COLO668 (cell line): ENCODE measurements around the gene ARL15.

Experiments
- DNase-seq: peaks from one replicate; lab custom pipeline; 2025; ENCODE audit not compliant: unreplicated experiment; lab: John Stamatoyannopoulos, UW

Gene ARL15

DNA sequence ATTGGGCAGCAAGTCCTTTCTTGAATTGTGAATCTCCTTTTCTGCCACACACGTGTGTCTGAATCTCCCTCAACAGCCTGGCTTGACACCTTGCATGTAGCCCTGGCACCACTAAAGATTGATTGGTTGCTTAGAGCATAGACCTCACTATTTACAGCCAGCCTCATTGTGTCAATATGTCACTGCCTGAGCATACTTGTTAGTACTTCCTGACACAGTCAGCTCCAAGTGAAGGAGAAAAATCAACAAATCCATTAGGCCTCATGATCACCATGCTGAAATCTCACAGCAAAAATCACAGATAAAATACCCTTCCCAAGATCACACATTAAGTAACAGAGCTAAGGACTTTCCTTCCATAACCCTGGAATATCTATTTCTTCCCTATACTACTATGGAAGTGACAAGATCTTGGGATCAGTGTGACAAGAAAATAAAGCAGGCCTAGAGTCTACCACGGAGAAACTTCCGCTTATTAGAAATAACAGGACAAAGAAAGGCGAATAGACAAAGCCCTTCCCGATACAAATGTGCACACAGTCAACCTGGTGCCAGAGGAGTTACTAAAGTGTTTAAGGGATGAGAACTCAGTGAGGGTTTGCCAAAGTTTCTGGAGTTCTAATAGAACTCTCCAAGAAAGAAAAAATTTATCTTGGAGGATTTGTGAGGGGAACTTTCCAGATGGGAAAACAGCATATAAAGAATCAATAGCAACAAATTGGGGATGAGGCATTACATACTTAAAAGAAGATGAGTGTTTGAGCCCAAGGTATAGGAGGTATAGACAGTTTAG, 5.6 kb upstream of the ARL15 start:
- peak; percentile 6 for DNase-seq

DNA sequence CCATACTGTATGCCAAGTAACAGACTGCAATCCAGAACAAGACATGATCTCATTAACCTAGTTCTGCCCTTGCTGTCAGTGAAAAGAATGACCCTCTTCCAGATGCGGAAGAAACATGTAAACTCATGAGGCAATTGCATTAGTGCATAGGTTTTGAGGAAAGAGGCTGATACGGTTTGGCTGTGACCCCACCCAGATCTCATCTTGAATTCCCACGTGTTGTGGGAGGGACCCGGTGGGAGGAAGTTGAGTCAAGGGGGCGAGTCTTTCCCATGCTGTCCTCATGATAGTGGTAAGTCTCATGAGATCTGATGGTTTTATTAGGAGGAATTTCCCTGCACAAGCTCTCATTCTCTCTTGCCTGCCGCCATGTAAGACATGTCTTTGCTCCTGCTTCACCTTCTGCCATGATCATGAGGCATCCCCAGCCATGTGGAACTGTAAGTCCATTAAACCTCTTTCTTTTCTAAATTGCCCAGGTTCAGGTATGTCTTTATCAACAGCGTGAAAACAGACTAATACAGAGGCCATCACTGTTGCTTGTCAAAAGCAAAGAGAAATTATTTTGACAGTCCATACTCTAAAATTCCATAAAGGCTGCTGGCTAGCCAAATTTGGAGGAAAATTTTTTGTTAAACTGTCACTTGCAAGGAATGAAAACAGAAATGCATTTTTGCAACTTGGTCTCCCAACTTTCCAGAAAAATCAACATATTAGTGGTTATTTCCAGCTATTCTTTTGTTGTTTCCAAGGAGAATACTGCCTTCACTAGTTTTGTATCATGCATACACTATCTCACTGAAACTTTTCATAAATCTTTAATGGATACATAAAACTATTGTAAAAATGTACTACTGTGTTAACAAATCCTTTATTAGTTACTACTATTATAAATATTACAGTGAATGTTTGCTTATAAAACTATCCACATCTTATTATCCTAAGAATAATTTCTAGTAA, 3.2 kb upstream of the ARL15 start:
- no peak for DNase-seq

DNA sequence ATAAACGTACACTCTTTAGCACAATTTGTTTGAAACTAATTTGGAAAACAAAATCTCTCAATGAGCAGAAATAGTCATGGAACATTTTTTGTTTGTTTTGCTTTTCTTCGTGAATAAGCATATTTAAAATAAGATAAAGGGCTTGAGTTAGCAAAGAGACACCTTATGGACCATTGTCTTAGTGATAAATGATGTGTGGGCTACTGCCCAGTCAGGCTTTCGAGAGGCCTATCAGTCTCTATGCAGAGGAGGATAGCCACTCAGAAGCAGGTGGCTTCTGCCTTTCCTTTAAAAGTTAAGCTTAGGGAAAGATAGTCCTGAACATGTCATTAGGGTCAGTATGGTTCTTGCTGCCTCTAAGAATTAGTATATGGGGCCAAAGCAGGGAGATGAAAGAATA, 2.1 kb upstream of the ARL15 start:
- DNase-seq = no peak

DNA sequence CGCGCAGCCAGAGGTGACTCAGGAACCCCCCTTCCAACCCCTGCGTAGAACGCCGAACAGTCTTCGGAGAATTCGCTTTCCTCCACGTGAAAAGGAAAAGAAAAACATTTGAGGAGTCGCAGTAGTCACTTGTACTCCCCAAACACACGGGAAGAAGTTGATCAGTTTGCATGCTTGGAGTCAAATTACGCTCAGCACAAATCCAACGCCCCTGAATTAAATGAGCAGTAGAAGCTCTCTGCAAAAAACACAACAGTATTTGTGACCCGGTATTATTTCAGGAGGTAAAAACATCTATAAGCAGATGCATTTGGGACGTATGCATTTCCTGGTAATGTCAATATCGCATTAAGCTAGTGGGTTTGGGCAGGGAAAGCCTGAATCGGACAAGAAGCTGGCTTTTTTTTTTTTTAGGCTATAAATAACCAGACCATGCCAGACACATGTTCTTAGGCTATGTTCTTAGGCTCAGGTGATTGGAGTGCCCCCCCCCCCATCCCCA, 854 bp upstream of the ARL15 start:
- no peak for DNase-seq

DNA sequence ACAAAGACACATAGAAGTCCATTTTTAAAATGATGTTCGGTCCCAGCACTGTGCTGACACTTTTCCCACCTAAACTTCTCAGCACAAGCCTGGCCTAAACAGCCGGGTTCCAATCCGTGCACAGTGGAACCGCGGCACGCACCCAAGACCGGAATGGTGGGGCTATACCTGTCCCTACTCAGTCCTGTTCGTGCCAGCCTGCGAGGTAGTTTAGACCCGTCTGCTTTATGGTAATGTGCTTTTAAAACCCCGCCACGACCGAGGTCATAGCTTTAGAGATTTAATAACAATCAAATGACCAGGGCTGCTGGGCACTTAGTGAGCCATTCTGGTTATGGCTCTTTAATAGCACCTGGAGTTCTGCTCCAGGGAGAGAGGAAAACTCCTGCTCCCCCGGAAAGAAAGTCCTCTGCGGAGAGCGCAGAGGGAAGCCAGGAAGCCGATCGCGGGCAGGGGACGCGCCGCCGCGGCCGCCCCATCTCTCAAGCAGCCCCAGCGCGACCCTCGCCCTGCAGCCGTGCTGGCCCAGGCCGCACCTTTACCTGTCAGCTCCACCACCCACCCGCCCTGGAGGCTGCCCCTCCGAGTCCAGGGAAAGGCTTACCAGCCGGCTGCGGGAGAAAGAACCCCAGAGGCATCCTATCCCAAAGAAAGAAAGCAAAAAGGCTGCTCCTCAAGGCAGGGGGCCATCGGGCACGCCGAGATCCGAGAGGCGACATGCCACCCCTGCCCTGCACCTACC, 511 bp downstream of the ARL15 start:
- DNase-seq = peak; percentile 49

DNA sequence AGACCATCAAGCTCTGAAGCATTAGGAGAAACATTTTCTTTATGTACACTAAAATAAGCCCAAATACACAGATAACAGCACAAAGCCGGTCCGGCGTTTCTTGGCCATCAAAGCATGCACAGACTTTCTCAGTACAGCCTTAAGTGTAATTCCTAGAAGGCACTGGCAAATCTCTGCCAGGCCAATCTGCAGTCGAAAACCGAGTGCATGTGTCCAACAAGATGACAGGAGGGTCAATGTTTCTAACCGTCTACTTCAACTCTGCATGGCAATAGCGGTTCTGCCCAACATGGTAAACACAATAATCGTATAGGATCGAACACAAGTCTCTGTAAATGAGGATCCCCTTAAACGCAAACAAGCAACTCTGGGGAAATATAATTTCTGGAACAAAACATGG, 1.1 kb downstream of the ARL15 start:
- DNase-seq = no peak

DNA sequence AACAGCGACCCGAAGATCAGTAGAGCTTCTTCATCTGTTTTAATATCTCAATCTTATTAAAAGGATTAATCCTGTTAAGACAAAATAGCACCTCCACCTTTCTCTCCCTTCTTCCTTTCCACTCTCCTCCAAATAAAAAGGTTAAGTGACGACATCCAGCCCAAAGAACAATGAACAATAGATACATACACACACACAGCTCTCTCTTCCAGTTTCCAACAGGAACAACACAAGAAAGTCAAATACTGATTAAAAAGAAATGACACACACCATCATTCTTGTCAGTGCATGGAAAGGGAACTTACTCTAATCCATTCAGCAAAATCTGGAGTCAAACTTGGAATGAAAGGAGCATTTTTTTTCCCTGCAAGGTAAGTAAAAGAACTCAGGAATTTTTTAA, 2.8 kb downstream of the ARL15 start:
- no peak for DNase-seq

DNA sequence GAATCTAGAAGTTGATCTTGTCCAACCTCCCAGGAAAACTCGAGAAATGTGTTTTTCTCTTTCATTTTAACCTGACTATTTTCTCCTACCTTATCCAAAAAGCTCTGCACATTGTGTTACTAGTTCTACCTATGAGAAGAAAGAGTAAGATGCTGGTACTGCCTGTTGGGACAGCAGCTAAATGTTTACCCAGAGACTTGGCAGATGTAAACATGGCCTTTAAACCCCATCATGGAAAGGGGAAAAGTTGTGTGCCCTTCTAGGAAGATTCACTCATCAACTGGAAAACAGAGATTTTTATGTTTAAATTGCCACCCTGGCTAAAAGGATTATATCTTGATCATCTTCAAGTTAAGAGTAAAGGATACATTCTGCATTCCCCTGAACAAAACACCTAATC, 3.5 kb downstream of the ARL15 start:
- DNase-seq = no peak

DNA sequence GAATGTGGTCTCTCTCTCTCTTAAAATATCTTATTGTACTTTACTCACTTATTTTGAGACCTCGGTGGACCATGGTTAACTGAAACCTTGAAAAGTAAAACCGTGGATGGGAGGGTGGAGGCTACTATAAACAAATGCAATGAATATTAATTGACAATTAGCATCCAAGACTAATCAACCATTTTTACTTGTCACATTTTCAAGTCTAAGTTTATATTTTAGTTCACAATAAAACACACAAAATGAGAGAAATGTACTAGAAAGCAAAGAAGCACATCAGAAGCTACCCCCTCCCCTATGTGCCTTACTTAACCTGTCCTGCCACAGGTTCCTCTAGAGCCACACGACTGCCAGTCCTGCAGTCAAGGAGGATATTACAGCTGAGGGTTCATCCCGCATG, 4.6 kb downstream of the ARL15 start:
- no peak for DNase-seq

DNA sequence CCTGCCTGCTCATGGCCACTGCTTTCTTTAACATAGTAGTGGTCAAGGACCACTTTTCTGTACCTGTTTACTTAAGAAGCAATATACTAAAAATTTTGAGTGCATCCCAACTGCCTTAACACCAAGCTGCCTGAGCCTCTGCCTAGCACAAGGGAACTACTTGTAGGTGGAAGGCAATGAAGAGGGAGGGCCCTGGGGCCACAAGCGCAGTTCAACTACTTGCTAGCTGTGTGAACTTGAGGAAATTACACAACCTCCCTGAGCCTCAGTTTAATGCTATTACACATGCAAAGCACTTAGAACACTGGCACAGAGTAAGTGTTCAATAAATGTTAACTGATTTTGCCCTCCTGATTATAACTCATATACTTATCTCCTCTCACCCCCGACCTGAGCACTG, 6.3 kb downstream of the ARL15 start:
- DNase-seq = no peak

DNA sequence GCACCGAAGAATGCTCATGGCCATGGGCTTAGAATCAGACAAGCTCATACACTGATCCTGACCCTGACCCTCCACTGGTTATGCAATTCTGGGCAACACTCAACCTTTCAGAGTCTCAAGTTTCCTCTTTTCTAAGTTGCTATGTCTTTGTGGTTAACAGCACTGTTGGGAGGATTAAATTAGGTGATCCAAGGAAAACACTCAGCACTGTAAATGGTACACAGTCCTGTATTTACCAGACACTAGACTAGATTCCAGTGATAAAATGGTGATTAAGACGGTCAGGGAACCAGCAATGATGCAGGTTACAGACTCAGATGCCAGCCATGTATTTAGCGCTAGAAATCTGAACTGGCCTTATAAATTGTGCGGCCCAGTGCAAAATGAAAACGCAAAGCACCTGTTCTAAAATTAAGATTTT, 8.1 kb downstream of the ARL15 start:
- no peak for DNase-seq

DNA sequence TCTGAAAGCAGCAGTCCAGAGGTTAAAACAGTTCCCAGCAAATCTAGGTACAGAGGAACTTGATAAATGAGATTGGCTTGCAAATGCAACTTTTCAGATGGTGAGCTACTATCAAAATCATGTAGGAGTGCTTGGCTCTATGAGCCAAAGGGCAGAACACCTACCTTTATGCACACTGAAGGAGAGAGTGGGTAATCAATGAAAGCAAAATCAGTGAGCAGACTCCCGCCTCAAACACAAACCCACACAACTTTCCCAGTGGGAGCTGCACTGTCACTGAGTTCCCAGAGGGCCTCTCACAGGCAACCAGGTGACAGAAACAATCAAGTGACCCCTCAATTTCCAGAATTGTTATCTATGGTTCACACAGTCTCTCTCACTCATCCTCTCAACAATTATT, 8.5 kb downstream of the ARL15 start:
- DNase-seq = no peak

DNA sequence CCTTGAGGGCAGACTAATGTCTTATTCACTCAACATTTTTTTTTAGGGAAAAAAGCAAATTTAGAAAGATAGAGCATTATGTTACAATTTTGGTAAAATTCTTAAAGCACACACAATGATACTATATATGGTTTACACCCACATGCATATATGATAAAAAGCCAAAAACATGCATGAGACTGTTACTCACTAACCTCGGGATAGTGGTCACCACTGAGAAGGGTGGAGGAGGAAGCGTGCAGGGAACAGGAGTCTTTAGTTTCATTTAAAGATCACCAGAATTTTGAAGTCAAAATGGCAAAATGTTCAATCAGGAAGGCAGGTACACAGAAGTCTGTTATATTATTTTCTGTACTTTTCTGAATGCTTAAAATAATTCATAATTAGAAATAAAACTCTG, 9.2 kb downstream of the ARL15 start:
- DNase-seq = no peak

DNA sequence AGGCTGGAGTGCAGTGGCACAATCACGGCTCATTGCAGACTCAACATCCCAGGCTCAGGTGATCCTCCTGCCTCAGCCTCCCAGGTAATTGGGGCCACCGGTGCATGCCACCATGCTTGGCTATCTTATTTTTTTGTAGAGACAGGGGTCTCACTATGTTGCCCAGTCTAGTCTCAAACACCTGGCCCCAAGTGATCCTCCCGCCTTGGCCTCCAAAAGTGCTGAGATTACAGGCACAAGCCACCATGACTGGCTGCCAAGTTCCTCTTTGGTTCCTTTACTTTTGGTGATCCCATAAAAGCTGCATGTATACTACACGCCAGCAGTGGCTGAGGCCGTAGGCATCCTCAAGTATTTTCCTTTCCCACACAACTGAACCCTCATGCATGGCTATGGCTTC, 11.4 kb downstream of the ARL15 start:
- DNase-seq = no peak

DNA sequence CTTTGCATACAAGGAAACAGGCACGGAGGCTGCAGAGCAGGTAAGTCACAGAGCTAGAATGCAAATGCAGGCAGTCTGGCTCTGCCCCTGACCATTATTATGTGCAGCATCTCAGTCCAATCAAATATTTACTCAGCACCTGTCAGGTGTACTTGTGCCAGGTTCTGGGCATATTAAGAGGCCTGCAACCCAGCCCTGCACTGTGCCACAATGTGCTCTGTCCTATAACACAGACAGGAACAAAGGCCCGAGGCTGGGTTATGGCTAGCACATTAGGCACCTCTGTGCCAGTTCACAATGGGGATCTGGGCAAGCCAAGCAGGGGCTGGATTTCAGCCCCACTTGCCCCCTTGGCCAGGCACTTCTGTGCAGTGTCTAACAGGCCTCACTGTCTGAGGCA, 14.0 kb downstream of the ARL15 start:
- peak; percentile 67 for DNase-seq

DNA sequence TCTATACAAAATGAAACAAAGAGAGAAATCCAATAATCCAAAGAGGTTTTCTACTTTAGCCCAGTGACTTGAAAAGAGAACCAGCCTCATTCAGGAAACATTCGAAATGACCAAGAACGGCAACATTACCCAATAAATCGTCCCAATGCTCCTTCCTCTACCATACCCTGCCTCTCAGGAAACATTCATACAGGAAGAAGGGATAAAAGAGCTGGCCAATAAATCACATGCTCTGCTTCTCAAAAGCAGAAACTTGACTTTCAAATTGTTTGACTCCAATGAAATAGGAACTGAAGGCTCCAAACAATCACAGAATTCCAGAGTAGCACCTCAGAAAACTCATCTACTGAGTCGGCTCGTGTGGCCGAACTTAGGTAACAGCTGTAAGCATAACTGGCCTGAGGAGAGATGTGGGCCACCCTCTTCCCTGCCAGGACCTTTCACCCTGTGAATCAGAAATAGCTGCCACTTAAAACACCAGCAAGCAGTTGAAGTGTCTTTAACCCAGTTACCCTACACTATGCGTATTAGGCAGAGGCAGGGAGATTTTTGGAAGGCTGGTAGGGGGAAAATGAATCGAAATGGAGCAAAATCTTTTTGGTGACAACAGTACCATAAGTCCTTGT, 14.6 kb downstream of the ARL15 start:
- no peak for DNase-seq

DNA sequence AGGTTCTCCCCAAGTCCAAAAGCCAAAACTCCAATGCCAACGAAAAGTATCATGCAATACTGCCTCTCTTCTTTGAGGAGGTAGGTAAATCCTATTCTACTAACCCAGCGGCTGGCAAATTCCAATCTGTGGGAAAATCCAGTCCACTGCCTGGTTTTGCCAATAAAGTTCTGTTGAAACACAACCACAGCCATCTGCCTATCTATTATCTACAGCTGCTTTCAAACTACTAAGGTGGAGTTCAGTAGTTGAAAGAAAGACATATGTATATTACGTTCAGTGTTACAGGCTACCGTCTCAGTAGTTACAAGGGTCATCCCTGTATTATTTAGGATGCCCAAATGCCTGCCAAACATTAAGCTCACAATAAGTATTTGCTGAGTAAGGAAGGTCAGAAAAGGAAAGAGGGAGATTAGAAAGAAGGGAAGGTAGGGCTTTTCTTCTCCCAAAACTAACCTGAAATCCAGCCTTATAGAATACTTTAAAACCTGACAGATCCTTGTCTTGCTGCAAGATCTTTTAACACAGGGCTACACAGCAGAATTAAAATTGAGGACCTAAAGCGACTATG, 16.2 kb downstream of the ARL15 start:
- DNase-seq = no peak

DNA sequence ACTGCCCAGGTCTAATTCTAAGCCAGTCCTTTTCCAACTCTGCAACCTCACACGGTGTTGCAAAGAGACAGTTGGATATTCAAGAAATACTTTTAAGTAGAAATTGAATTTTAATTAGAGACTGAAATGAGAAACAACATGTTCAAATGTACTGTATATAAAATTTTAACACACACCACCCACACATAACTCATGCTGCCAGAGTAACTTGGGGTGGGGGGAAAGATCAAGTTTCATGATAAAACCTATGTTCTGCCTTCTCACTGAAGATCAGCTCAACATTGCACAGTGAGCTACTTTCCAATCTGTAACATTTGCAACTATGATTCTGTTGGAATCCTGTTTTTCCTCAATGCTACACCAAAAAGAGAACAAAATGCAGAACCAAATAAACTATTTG, 17.5 kb downstream of the ARL15 start:
- DNase-seq = no peak

DNA sequence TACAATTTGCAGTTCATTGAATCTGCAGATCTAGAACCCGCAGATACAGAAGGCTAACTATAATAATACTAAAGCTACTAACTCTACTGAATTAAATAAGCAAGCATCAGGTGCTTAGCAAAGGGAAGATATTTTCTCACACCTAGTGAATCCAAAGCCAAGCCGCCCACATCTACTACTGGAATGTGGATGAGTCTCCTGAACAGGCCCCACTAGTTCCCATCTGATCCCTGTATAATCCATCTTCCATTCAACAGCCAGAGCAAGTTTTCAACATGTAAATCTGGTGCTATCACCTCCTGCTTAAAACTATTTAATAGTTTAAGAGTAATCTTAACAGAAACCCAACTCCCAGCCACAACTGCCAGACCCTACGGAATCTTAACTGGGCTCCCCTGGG, 18.9 kb downstream of the ARL15 start:
- DNase-seq = no peak

DNA sequence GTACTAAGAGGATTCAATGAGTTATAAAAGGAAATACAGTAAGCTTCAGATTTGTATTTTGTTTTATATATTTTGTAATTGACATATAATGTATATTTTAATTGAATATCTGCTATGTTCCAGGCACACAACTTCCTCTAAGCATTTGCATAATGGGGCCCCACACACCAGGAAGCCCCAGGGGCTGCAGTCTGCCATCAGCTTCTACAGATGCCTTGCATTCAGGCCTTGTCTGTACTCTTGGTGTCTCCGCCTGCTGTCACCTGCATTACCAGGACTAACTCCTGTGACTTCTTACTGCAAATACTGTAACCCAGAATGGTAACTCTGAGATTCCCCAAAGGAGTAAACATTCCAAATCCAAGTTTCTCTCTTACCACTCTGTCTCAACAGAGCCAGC, 20.6 kb downstream of the ARL15 start:
- DNase-seq = no peak
